H9 (cell line): ENCODE measurements around the gene VTCN1. TPM values are rescaled to one million over a fixed set of nuclear protein-coding genes. Genes with fewer than 3 reads are reported as not detected.

Experiments used
- DNase-seq: peaks from one replicate; pipeline ENCODE4 v3.0.0-alpha.2; 2017
- H2AFZ ChIP-seq: one replicate; pipeline ENCODE4 v1.6.1; 2013; ENCODE audit warnings: mild to moderate bottlenecking, low read length, control low read depth, moderate library complexity
- H2AK5ac ChIP-seq: 2 replicates; pipeline ENCODE4 v1.6.1; 2013; ENCODE audit warnings: low read length, control low read depth, mixed read lengths; ENCODE audit not compliant: insufficient read length
- H2BK120ac ChIP-seq: one replicate; pipeline ENCODE4 v1.6.1; 2013; ENCODE audit warnings: low read depth, mild to moderate bottlenecking, low read length, control low read depth, inconsistent platforms; ENCODE audit not compliant: poor library complexity, severe bottlenecking
- H2BK12ac ChIP-seq: 2 replicates; pipeline ENCODE4 v1.6.1; 2013; ENCODE audit warnings: low read length, control low read depth, mixed read lengths, low read depth; ENCODE audit not compliant: insufficient read length
- H2BK15ac ChIP-seq: 2 replicates; pipeline ENCODE4 v1.6.1; 2013; ENCODE audit warnings: low read depth, low read length, control low read depth
- H2BK20ac ChIP-seq: one replicate; pipeline ENCODE4 v1.6.1; 2013; ENCODE audit warnings: low read depth, mild to moderate bottlenecking, low read length, control low read depth, inconsistent platforms; ENCODE audit not compliant: poor library complexity, severe bottlenecking
- H2BK5ac ChIP-seq: 2 replicates; pipeline ENCODE4 v1.6.1; 2013; ENCODE audit warnings: low read length, control low read depth, mixed read lengths; ENCODE audit not compliant: insufficient read length
- H3K14ac ChIP-seq: 2 replicates; pipeline ENCODE4 v1.6.1; 2013; ENCODE audit warnings: low read length, control low read depth; ENCODE audit not compliant: insufficient read depth
- H3K18ac ChIP-seq: 2 replicates; pipeline ENCODE4 v1.6.1; 2013; ENCODE audit warnings: low read depth, mild to moderate bottlenecking, mixed read lengths, low read length, control low read depth; ENCODE audit not compliant: insufficient read length
- H3K23ac ChIP-seq: 2 replicates; pipeline ENCODE4 v1.6.1; 2013; ENCODE audit warnings: low read length, control low read depth, mixed read lengths, low read depth; ENCODE audit not compliant: insufficient read length
- H3K23me2 ChIP-seq: 2 replicates; pipeline ENCODE4 v1.6.1; 2013; ENCODE audit warnings: low read depth, mild to moderate bottlenecking, mixed read lengths, low read length, control low read depth; ENCODE audit not compliant: insufficient read length, poor library complexity, severe bottlenecking
- H3K27ac ChIP-seq: 2 replicates; pipeline ENCODE4 v1.5.1; 2013; ENCODE audit warnings: low read length, control low read depth, mixed read lengths, low read depth; ENCODE audit not compliant: insufficient read length
- H3K27me3 ChIP-seq: 2 replicates; pipeline ENCODE4 v1.6.1; 2013; ENCODE audit warnings: low read length, control low read depth, inconsistent platforms; ENCODE audit not compliant: insufficient read depth
- H3K4ac ChIP-seq: 2 replicates; pipeline ENCODE4 v1.6.1; 2013; ENCODE audit warnings: low read depth, mild to moderate bottlenecking, control low read depth, inconsistent platforms, low read length, moderate library complexity
- H3K4me1 ChIP-seq: 2 replicates; pipeline ENCODE4 v1.6.1; 2013; ENCODE audit warnings: low read length, control low read depth, inconsistent platforms; ENCODE audit not compliant: insufficient read depth
- H3K4me2 ChIP-seq: 2 replicates; pipeline ENCODE4 v1.6.1; 2013; ENCODE audit warnings: low read length, control low read depth, mixed read lengths; ENCODE audit not compliant: insufficient read length, insufficient read depth
- H3K56ac ChIP-seq: 2 replicates; pipeline ENCODE4 v1.6.1; 2013; ENCODE audit warnings: low read depth, mild to moderate bottlenecking, mixed read lengths, low read length, control low read depth; ENCODE audit not compliant: insufficient read length
- H3K79me1 ChIP-seq: 2 replicates; pipeline ENCODE4 v1.6.1; 2013; ENCODE audit warnings: low read depth, mild to moderate bottlenecking, moderate library complexity, low read length, control low read depth, inconsistent platforms; ENCODE audit not compliant: insufficient read depth, poor library complexity, severe bottlenecking
- H3K79me2 ChIP-seq: 2 replicates; pipeline ENCODE4 v1.6.1; 2013; ENCODE audit warnings: low read length, control low read depth, inconsistent platforms; ENCODE audit not compliant: insufficient read depth
- H3K9ac ChIP-seq: 2 replicates; pipeline ENCODE4 v1.6.1; 2013; ENCODE audit warnings: low read length, control low read depth, mixed read lengths; ENCODE audit not compliant: insufficient read length; ENCODE audit errors: extremely low read depth
- H3K9me3 ChIP-seq: one replicate; pipeline ENCODE4 v1.6.1; 2013; ENCODE audit warnings: low read depth, low read length, inconsistent platforms; ENCODE audit not compliant: control insufficient read depth
- H3T11ph ChIP-seq: one replicate; pipeline ENCODE4 v1.6.1; 2013; ENCODE audit warnings: mild to moderate bottlenecking, low read length, control low read depth, inconsistent platforms
- H4K20me1 ChIP-seq: one replicate; pipeline ENCODE4 v1.6.1; 2013; ENCODE audit not compliant: control insufficient read depth, insufficient read length, insufficient read depth
- H4K5ac ChIP-seq: 2 replicates; pipeline ENCODE4 v1.6.1; 2013; ENCODE audit warnings: low read depth, mild to moderate bottlenecking, mixed read lengths, low read length, control low read depth; ENCODE audit not compliant: insufficient read length
- H4K8ac ChIP-seq: replicated peaks from 2 replicates; pipeline ENCODE4 v1.6.1; 2013; ENCODE audit warnings: low read length, control low read depth, mixed read lengths, low read depth; ENCODE audit not compliant: insufficient read length
- H4K91ac ChIP-seq: 2 replicates; pipeline ENCODE4 v1.6.1; 2013; ENCODE audit warnings: low read depth, mild to moderate bottlenecking, moderate library complexity, mixed read lengths, low read length, control low read depth; ENCODE audit not compliant: insufficient read length
- H3K27ac Mint-ChIP-seq, 3 experiments: 2 replicates in 2 of 3; 3 replicates in 1 of 3; pipeline ENCODE4 v1.8.0; 2020 to 2021; ENCODE audit warnings: mixed read lengths in 3 of 3, mild to moderate bottlenecking in 1 of 3, moderate library complexity in 1 of 3
- H3K27me3 Mint-ChIP-seq: 2 replicates; pipeline ENCODE4 v1.8.0; 2021; ENCODE audit warnings: low read depth, mild to moderate bottlenecking, moderate library complexity, mixed read lengths
- H3K36me3 Mint-ChIP-seq, 3 experiments: 2 replicates in 2 of 3; 3 replicates in 1 of 3; pipeline ENCODE4 v1.8.0; 2020 to 2021; ENCODE audit warnings: low read depth in 3 of 3, mixed read lengths in 3 of 3; ENCODE audit not compliant: insufficient read depth in 1 of 3
- H3K4me1 Mint-ChIP-seq, 2 experiments: 2 replicates each; pipeline ENCODE4 v1.8.0; 2020; ENCODE audit warnings: mixed read lengths in 2 of 2
- H3K4me3 Mint-ChIP-seq, 2 experiments: 2 replicates in 1 of 2; 3 replicates in 1 of 2; pipeline ENCODE4 v1.8.0; 2020 to 2021; ENCODE audit warnings: mild to moderate bottlenecking in 2 of 2, mixed read lengths in 2 of 2, moderate library complexity in 1 of 2
- H3K9me3 Mint-ChIP-seq, 2 experiments: 2 replicates in 1 of 2; 3 replicates in 1 of 2; pipeline ENCODE4 v1.8.0; 2020; ENCODE audit warnings: mild to moderate bottlenecking in 2 of 2, mixed read lengths in 2 of 2, moderate library complexity in 1 of 2
- WGBS: extraction: QIAGEN DNeasy Blood & Tissue Kit; methylation state at CpG from one replicate; pipeline ENCODE4 v1.1.7; 2013; ENCODE audit warnings: missing lambda C conversion rate, low lambda C conversion rate, mixed read lengths; ENCODE audit not compliant: insufficient read length; ENCODE audit errors: extremely low coverage; 5-methylcytosine and 5-hydroxymethylcytosine counted together
- total RNA-seq: library from RNA; stranded (reverse); gene quantifications from 2 replicates; pipeline ENCODE4 v1.2.1, GENCODE V29; 2021
- TF ChIP-seq, protein P1 (sequence below): fragments of 200-600 bp; sonication (generic); conservative IDR thresholded peaks from 3 replicates; pipeline ENCODE4 v1.8.0; 2021; ENCODE audit warnings: antibody characterized with exemption, mild to moderate bottlenecking

Gene VTCN1
- total RNA-seq, 1 experiment from 2014 or later: 0.33 TPM

- no peaks in the 10 kb centered on the region for H3K79me2 ChIP-seq
- no peak overlapping the region for H4K5ac ChIP-seq
- no peak overlapping the region for H3K27ac ChIP-seq
- Mint-ChIP-seq H3K4me1 (no peaks in the 10 kb centered on the region; a peak in 1 of 4 replicates), H3K4me3 (no peak overlapping the region), H3K36me3 (no peaks in the 10 kb centered on the region; a peak in 2 of 7 replicates), H3K9me3 (peaks cover 3 to 4% of the 10 kb centered on the region in 2 experiments; a peak in 4 of 5 replicates), H3K27ac (no peak overlapping the region), H3K27me3 (peaks cover 2% of the 10 kb centered on the region; the same call in 1 of the 2 replicates)
- H3K23ac ChIP-seq: no peak overlapping the region
- H3T11ph ChIP-seq: no peak overlapping the region
- no peak overlapping the region for H2BK12ac ChIP-seq
- TF ChIP-seq, protein P1, sequence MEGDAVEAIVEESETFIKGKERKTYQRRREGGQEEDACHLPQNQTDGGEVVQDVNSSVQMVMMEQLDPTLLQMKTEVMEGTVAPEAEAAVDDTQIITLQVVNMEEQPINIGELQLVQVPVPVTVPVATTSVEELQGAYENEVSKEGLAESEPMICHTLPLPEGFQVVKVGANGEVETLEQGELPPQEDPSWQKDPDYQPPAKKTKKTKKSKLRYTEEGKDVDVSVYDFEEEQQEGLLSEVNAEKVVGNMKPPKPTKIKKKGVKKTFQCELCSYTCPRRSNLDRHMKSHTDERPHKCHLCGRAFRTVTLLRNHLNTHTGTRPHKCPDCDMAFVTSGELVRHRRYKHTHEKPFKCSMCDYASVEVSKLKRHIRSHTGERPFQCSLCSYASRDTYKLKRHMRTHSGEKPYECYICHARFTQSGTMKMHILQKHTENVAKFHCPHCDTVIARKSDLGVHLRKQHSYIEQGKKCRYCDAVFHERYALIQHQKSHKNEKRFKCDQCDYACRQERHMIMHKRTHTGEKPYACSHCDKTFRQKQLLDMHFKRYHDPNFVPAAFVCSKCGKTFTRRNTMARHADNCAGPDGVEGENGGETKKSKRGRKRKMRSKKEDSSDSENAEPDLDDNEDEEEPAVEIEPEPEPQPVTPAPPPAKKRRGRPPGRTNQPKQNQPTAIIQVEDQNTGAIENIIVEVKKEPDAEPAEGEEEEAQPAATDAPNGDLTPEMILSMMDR: no peak
- H3K4ac ChIP-seq: no peak overlapping the region
- no peaks in the 10 kb centered on the region for H3K9me3 ChIP-seq
- no peak overlapping the region for H3K9ac ChIP-seq
- no peak overlapping the region for H2BK5ac ChIP-seq
- no peak overlapping the region for H2BK20ac ChIP-seq
- H3K14ac ChIP-seq: no peak overlapping the region
- no peaks in the 10 kb centered on the region for H3K27me3 ChIP-seq
- DNase-seq: no peak
- no peak overlapping the region for H3K4me2 ChIP-seq
- no peak overlapping the region for H4K91ac ChIP-seq
- no peak overlapping the region for H3K18ac ChIP-seq
- H2BK120ac ChIP-seq: no peak overlapping the region
- H3K56ac ChIP-seq: no peak overlapping the region
- H4K8ac ChIP-seq: no peak overlapping the region
- no peak overlapping the region for H2AFZ ChIP-seq
- H2BK15ac ChIP-seq: no peak overlapping the region
- no peaks in the 10 kb centered on the region for H3K79me1 ChIP-seq
- H2AK5ac ChIP-seq: no peak overlapping the region
- H3K23me2 ChIP-seq: no peaks in the 10 kb centered on the region
- no peaks in the 10 kb centered on the region for H3K4me1 ChIP-seq
- H4K20me1 ChIP-seq: no peaks in the 10 kb centered on the region
- WGBS: no CpG with 5 or more reads among the region's 4 CpGs
Observed at GRCh38 chr1:117225931-117226330, 15.2 kb upstream of the VTCN1 start.
